Measurements from ENCODE around the gene FADS1.

FADS1 gene

GRCh38 chr11:61820174-61820573 is 3.4 kb upstream of the FADS1 start:
- no peak for DNase-seq

GRCh38 chr11:61817471-61818202 is 834 bp upstream of the FADS1 start:
- no peak for DNase-seq

GRCh38 chr11:61815790-61816735 is 740 bp downstream of the FADS1 start:
- DNase-seq = peak; percentile 81

- DNase-seq = peak; percentile 80
These were observed 1.6 kb downstream of the FADS1 start for GRCh38 chr11:61814958-61815789.

- no peak for DNase-seq
These were observed 2.4 kb downstream of the FADS1 start for GRCh38 chr11:61814247-61814957.

GRCh38 chr11:61812736-61813411 is 3.9 kb downstream of the FADS1 start:
- DNase-seq = no peak

- no peak for DNase-seq
These were observed 5.0 kb downstream of the FADS1 start for GRCh38 chr11:61811831-61812230.

- no peak for DNase-seq
These were observed 6.1 kb downstream of the FADS1 start for GRCh38 chr11:61810671-61811175.

- DNase-seq = no peak
These were observed 10.0 kb downstream of the FADS1 start for GRCh38 chr11:61806785-61807184.

GRCh38 chr11:61805146-61805545 is 11.7 kb downstream of the FADS1 start:
- DNase-seq = no peak

- DNase-seq = no peak
These were observed 12.7 kb downstream of the FADS1 start for GRCh38 chr11:61803889-61804647.

GRCh38 chr11:61802605-61803004 is 14.2 kb downstream of the FADS1 start:
- no peak for DNase-seq

GRCh38 chr11:61800331-61801281 is 16.2 kb downstream of the FADS1 start:
- no peak for DNase-seq

GRCh38 chr11:61799665-61800284 is 17.0 kb downstream of the FADS1 start:
- no peak for DNase-seq

GRCh38 chr11:61797263-61797944 is 19.4 kb downstream of the FADS1 start:
- peak; percentile 76 for DNase-seq

GRCh38 chr11:61795876-61796526 is 20.8 kb downstream of the FADS1 start:
- no peak for DNase-seq

- no peak for DNase-seq
These were observed 21.3 kb downstream of the FADS1 start for GRCh38 chr11:61795459-61795858.

GRCh38 chr11:61794579-61794978 is 22.2 kb downstream of the FADS1 start:
- no peak for DNase-seq

Measured in activated CD8-positive, alpha-beta memory T cell treated with anti-CD3 and anti-CD28 coated beads for 24 hours (primary cell).